ENCODE results near the gene ANXA7.
"Not testable (repeated sequence)": the region's sequence is repeated elsewhere in the genome, so short reads cannot be mapped to it uniquely, and the experiment has no call there.

ANXA7 gene

DNA sequence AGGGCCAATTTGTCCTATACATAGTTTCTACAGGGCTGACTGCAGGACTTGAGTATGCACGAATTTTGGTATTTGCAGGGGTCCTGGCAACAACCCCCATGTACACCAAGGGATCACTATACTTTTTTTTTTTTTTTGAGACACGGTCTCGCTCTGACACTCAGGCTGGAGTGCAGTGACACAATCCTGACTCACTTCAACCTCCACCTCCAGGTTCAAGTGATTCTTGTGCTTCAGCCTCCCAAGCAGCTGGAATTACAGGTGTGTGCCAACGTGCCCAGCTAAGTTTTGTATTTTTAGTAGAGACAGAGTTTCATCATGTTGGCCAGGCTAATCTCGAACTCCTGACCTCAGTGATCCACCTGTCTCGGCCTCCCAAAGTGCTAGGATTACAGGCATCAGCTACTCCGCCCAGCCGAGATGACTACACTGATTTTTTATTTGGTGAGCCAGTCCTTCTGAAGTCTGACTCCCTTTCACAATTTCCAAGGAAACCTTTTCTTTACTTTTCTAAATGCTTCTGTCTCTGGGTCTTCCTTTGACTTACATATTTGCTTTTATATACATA lies 75.0 kb downstream of the ANXA7 start:
- H3K27ac ChIP-seq, result no peak overlapping the region
- TF ChIP-seq ZFX (IDR thresholded peaks at IDR 0.05) (no peak), CTCF (conservative IDR thresholded peaks at IDR 0.05) (no peak)

- H3K27ac ChIP-seq, result no peak overlapping the region
- no peak for TF ChIP-seq ZFX (IDR thresholded peaks at IDR 0.05)
- no peak for TF ChIP-seq CTCF (conservative IDR thresholded peaks at IDR 0.05)
These were observed 80.7 kb downstream of the ANXA7 start for GRCh38 chr10:73333202-73333601.

- TF ChIP-seq CTCF (conservative IDR thresholded peaks at IDR 0.05), result no peak
- no peak for TF ChIP-seq ZFX (IDR thresholded peaks at IDR 0.05)
- peak overlapping the region; percentile 61; the same call in 1 of the 2 replicates for H3K27ac ChIP-seq
These were observed 81.5 kb downstream of the ANXA7 start for GRCh38 chr10:73332379-73332778.

- not testable (repeated sequence) for H3K27ac ChIP-seq
These were observed 85.3 kb downstream of the ANXA7 start for GRCh38 chr10:73328523-73328922.

- not testable (repeated sequence) for H3K27ac ChIP-seq
These were observed 88.6 kb downstream of the ANXA7 start for GRCh38 chr10:73325290-73325689.

All from C4-2B (cell line).